Activated T-helper 1 cell treated with anti-CD3 and anti-CD28 coated beads, Interleukin-2, amount 50 U/mL, for 16 hours (primary cell): ENCODE results near the gene FAM120B.

Experiments used
- DNase-seq, 2 donors: peaks; one replicate each; pipeline ENCODE4 v3.0.0-alpha.2; 2020; ENCODE audit warnings: low read depth in 1 of 2, low spot score in 1 of 2

Gene FAM120B

DNA sequence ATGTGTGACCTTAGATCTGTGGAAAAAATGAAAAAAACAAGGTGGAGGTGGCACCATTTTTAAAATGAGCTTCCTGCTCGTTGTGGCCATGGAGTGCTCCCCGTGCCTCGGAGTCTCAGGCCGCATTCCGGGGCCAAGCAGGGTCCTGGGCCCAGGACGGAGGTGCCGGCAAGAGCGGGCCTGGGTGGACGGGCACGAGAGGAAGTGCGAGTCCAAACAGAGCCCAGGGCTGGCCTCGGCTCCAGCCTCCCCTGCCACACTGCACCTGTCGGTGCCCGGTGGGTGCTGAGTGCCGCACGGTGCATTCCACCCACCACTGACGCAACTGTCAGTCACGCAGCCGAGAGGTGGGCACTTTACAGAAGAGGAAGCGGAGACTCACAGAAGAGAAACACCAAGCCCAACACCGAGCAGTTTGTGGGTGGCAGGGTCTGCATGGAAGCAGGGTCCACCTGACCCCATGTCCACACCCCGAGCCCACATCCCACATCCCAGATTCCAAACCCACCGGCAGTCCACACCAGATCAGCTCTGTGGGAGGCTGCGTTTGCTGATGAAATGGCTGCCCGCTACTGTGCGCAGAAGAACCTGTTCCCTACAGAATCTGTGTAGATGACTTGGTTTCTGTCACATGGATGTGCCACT lies 148.9 kb downstream of the FAM120B start:
- DNase-seq: no peak

DNA sequence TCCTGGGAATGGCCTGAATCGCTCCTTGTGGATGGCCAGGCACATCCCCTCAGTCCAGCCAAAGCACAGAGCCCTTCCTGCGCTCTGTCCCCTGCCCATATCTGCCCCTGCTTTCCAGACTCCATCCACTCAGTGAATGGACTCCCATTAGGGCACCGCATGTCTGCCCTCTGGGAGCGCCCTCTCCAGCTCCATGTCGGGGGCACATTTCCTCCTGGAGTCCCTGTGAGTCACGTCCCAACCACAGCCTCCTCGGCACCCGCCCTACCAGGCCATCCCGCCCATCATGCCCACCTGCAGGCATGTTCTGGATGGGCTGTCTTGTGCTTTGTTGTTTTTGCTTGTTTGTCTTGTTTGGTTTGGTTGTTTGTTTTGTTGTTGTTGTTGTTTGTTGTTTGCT lies 149.8 kb downstream of the FAM120B start:
- DNase-seq: no peak
